ENCODE data around the gene CDR2.

CDR2 gene

DNA sequence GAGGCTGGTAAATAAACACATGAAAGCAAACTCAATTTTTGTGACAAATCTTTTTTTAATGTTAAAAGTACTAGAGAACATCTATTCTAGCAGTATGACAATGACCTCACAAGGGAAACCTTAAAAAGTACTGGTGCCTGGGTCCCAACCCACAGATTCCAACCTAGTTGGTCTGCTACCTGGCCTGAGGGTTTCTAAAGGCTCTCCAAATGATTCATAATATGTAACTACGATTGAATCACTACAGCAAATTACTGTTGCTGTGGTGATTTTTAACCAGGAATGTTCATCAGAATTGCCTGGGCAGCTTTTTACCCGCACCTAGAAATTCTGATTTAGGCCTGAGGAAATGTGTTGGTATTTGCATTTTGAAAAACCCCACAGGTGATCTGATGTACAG, 26.1 kb downstream of the CDR2 start:
- DNase-seq: no peak

DNA sequence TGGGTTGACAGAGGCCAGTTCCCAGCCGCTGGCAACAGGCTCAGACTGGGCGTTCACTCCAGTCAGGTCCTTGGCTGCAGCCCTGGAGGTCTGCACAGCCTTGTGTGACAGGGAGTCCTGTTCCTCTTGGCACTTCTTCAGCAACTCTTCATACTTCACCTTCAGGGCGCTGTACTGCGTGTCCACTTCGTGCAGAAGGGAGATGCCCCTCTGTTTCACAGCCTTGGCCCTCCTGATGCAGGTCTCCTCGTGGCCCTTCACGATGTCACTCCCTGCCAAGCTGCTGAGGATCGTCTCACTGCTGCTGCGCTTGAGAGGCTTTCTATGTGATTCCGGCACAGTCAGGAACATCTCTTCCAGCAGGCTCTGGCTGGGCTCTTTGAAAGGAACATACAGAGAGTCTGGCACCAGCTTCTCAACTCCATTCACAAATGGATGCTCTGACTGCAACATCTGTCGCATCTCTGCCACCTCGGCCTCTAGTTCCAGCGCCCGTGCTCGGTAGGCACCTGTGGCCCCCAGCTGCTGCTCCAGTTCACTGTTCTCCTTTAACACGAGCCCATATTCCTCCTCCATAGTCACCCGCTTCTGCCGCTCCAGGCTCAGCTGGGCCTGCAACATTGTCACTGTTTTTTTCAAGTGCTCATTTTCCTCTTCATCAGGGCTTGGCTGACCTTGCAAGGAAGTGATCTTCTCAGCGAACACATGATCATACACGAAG, 27.2 kb downstream of the CDR2 start:
- DNase-seq: no peak

DNA sequence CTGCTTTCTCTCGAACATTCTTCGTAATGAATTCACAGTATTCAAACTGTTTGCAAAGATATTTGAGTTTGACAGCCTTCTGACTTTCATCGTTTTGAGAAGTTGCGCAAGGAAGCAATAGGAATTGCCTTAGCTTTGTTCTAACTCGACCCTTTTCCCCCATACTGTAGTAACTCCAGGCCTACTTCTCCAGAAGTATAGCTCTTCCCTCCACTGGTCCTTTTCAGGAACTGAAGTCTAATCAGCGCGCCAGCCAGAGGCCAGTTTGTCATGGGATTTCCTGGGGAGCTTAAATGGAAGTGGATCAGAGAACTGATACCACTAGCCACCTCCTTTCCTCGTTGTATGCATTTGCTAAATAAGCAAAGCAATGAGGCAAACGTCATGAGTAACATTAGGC, 27.9 kb downstream of the CDR2 start:
- DNase-seq: no peak

DNA sequence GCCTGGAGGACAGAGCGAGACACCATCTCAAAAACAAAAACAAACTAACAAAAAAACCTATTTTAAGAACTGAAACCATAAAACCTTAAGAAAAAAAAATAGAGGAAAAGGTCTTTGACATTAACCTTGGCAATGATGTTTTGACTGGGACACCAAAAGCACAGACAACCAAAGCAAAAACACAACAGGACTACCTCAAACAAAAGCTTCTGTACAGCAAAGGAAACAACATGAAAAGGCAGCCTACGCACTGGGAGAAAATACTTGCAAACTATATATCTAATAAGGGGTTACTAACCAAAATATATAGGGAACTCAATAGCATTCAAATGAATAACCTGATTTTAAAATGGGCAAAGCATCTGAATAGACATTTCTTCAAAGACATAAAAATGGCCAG, 32.3 kb downstream of the CDR2 start:
- no peak for DNase-seq

DNA sequence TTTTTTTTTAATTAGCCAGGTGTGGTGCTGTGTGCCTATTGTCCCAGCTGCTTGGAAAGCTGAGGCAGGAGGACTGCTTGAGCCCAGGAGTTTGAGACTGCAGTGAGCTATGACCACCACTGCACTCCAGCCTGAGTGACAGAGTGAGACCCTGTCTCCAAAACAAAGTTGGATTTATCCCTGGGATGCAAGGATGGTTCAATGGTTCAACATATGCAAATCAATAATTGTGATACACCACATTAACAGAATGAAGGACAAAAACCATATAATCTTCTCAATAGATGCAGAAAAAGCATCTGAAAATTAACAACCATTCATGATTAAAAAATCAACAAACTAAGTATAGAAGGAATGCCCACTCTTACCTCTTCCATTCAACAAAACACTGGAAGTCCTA, 33.5 kb downstream of the CDR2 start:
- DNase-seq: no peak

DNA sequence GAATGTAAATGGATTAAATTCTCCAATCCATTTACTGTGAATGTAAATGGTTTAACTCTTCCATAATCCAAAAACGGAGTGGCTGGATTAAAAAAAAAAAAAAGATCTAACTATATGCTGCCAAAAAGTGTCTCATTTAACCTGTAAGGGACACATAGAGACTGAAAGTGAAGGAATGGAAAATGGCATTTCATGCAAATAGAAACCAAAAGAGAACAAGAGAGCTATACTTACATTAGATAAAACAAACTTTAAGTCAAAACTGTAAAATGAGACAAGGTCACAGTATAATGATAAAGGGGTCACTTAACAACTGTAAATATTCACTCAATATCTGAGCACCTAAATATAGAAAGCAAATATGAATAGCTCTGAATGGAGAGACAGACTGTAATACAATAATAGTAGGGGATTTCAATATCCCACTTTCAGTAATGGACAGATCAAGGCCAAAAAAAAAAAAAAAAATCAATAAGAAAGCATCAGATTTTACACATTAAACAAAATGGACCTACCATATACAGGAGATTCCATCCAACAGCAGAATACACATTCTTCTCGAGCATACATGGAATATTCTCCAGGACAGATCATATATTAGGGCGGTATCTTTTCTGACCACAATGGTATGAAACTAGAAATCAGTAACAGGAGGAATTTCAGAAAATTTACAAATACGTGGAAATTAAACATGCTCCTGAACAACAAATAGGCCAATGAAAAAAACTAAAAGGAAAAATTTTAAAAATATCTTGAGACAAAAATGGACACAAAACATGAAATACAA, 36.4 kb downstream of the CDR2 start:
- DNase-seq: no peak

DNA sequence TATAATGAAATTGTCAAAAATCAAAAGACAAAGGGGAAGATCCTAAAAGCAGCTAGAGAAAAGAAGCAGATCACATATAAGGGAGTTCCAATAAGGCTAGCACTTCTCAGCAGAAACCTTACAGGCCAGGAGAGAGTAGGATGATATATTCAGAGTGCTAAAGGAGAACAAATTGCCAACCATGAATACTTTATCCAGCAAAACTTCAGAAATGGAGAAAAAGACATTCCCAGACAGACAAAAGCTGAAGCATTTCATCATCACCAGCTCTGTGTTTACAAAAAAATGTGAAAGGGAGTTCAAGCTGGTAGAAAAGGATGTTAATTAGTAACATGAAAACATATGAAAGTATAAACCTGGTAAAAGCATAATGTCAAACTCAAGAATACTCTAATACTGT, 37.4 kb downstream of the CDR2 start:
- no peak for DNase-seq

DNA sequence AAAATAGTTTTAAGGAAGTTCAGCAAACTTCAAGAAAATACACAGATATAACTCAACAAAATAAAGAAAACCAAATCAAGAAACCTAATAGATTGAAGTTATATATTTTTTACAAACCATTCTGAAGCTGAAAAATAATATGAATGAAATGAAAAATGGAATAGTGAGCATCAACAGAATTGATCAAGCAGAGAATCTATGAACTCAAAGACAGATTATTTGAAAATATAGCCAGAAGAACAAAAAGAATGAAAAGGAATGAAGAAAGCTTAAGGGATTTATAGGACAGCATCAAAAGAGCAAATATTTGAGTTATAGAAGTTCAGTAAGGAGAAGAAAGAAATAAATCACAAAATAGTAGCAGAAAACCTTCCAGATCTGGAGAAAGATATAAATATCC, 37.8 kb downstream of the CDR2 start:
- DNase-seq: no peak

DNA sequence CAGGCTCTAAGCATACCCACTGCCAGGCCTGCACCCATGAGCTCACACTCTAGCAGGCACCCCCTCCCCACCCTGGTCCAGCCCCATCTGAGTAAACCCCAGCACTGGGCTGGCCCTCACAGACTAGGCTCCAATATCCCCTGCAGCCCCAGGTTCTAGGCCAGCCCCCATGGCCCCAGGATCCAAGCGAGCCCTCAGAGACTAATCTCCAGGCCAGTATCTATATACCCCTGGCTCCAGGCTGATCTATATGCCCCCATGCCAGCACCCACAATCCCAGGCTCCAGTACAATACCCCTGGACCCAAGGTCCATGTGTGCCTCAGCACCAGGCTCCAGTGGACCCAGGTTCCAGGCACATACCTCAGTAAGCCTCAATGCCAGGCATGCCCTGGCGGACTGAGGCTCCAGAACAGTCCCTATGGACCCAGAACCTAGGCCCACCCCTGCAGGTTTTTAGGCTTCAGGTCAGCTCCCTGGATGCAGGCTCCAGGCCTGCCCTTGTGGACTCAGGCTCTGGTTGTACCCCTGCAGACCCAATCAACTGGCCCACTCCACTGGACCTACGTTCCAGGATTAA, 38.7 kb downstream of the CDR2 start:
- DNase-seq: no peak

DNA sequence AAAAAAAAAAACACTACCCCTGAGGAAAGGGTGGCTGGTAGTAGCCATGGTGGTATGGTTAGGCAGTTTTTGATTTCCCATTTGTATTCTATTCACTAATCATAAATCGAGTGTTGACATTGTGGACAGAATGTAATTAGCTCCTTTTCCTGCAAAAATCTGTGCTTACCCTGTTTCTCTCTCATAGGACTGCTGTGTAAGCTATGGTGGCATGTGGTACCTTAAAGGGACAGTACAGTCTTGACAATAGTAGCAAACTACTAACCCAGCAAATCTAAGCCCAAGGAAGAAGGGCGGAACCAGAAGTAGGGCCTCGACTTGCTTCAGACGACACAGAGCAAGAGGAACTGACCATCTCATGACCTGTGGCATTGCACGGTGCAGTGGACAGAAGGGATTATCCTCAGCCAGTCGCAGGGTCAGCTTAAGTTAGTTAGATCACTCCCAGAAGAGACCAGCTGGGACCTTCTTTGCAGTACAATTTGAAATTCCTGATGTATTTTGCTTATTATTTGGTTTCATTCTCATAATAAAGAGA, 40.9 kb downstream of the CDR2 start:
- no peak for DNase-seq

DNA sequence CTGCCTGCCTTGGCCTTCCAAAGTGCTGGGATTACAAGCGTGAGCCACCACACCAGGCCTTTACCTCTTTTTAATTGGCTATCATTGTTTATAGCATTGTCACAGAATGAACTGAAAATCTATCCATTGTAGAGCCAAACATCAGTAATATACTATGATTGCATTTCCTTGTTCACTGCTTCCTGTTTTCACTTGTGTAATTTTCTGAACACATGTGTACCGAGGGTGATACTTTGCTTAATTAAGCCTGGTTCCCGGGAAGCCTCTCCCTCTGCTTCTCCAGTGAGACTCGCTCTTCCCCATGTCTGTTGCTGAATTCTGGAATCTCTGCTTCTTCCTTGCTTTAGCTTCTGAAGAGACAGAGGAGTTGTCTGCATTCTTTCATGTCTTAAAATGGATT, 44.1 kb downstream of the CDR2 start:
- DNase-seq: no peak

DNA sequence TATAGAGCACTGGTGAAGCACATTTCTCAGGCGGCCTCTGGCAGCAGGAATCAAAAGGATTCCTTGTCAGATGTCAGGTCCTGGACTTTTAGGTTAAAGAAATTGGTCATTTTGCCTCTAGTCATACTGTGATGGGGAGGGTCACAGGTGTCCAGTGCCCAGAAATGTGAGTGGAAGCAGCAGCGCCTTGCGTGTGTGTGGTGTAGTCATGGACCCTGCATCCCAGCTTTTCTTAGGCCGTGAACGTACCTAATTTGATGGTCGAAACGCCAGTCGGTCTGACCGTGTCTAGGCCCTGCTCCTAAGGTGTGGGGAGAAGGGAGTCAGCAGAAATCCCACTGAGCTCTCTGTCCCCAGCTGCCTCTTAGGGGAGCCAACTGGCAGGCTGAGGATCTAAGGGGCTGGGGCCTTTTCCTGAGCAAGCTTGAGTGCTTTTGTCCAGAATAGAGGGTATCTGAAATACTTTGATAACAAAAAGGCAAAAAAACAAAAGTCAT, 45.2 kb downstream of the CDR2 start:
- DNase-seq: no peak

DNA sequence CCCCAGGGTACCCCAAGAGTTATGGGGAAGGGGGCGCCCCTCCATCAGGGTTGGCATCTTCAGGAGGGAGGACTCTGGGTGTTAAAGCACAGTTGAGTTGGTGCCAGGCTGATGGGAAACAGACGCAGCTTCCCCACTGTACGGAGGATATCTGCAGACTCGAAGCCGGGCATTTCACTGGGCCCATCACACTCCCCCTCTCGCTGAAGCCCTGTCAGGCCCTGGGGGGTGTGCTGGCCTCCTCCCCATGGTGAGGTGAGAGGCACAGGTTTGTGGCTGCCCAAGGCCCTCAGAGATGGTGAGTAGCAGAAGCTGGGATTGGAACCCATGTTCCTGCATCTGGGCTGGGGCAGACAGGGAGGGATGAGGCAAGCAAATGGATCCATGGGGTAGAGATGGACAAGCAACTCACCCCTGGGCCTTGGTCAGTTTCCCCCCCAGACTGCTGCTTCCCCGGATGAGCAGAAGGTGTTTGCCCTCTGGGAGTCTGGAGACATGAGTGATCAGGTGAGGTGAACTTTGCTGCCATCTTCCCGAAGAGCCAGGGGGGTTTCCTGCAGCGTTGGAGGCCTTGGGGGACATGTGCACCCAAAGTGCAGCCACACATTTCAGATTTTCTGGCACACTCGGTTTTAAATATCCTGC, 46.2 kb downstream of the CDR2 start:
- no peak for DNase-seq

DNA sequence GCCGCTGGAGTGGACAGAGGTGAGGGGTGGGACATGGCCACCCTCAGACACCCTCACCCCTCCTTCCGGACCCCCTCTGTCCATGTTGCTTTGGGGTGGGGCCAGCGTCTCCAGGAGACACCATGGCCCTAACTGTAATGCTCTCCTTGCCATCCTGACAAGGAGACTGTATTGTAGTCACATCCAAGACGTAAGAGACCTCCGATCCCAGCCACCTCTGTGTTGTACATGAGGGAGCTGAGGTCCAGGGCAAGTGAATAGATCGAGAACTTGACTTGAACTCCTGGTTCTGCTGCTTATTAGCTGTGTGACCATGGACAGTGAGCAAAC, 47.0 kb downstream of the CDR2 start:
- DNase-seq: no peak

DNA sequence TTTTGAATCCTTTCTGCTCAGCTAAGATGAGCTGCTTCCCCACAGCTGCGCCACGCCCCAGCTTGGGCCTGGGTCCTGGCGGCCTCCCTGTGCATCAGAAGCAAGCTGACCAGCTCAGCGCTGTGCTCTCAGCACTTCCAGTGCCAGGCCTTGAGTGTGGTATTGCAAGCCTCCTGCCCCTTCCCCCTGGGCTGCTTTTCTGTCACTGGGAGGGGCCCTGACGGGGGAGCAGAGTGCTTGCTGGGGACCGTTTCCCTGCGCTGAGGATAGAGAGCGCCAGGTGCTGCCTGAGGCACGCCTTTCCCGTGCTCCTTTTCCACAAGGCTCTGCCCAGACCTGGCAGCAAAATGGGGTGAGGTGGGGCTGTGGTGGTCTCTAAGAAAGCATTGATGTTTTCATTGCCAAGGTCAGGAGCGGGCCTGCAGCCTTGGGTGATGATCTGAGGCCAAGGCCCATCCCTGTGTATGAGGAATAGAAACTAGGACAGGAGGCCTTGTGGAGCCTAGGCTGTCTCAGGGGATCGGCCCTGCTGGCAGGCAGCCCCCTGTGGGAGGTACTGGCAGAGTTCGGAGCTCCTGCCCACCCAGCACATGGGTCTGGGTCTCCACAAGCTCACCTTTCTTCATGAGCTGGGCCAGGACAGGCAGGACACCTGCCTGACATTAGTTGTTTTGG, 47.5 kb downstream of the CDR2 start:
- DNase-seq: no peak

DNA sequence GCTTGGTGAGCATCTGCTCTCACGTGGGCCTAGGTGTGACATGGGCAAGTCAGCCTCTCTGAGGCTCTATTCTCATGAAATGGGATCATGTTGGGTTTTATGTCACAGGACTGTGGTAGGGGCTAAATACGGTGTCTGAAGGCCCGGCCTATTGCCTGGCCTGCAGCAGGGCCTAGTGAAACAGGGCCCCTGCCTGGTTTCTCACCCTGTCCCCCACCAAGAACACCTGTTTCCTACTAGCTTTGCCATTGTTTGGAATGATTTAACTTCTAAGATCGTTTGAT, 48.1 kb downstream of the CDR2 start:
- DNase-seq: no peak

DNA sequence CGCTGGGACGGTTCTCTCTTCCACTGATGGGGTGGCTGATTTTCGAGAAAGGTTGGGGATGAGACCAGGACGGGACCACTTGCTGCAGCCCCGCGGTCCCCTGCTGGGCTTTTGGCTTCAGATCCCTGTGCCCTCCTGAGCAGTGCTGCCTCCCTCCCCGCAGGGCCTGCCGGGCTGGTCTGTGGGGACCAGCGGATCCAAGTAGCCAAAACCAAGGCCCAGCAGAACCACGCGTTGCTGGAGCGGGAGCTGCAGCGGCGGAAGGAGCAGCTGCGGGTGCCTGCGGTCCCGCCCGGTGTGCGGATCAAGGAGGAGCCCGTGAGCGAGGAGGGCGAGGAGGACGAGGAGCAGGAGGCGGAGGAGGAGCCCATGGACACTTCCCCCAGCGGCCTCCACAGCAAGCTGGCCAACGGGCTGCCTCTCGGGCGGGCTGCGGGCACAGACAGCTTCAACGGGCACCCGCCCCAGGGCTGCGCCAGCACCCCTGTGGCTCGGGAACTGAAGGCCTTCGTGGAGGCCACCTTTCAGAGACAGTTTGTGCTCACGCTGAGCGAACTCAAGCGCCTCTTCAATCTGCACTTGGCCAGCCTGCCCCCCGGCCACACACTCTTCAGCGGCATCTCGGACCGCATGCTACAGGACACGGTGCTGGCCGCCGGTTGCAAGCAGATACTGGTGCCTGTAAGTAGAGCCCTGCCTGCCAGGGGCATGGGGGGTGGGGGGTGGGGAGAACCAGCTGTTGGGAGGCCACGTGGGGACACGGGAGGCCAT, 48.6 kb downstream of the CDR2 start:
- DNase-seq: no peak

DNA sequence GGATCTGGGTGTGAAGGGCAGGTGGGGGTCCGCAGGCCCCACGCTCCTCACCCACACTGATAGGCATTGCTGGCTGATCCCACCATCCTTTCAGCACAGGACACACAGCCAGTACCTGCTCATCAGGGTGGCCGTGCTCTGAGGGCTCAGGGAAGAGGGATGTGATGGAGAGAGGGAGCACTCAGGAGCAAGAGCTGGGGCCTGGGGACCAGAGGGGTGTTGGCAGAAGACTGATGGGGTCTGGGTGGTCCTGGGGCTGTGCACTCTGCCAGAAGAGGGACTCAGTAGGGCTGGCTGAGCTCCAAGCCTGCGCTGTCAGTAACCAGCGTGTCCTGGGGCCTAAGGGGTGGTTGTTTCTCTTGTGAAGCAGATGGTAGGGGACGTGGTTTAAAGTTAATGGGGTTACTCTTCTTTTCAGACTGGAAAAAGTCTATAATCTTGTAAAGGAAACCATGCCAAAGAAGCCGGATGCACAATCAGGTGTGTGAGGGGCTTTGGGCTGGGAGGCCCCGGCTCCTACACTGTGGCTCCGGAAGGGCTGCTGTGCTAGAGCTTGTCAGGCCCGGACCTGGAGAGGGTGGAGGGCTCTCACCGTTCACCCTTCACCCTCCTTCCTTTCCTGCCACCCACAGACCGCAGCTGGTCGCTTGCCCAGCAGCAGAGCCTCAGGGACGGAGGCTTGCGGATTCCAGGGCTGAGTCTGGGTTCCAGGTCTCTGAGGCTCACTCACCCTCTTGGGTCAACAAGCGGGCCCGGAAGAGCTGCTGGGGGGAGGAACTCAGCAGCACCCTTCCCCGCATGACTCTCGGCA, 49.4 kb downstream of the CDR2 start:
- no peak for DNase-seq

DNA sequence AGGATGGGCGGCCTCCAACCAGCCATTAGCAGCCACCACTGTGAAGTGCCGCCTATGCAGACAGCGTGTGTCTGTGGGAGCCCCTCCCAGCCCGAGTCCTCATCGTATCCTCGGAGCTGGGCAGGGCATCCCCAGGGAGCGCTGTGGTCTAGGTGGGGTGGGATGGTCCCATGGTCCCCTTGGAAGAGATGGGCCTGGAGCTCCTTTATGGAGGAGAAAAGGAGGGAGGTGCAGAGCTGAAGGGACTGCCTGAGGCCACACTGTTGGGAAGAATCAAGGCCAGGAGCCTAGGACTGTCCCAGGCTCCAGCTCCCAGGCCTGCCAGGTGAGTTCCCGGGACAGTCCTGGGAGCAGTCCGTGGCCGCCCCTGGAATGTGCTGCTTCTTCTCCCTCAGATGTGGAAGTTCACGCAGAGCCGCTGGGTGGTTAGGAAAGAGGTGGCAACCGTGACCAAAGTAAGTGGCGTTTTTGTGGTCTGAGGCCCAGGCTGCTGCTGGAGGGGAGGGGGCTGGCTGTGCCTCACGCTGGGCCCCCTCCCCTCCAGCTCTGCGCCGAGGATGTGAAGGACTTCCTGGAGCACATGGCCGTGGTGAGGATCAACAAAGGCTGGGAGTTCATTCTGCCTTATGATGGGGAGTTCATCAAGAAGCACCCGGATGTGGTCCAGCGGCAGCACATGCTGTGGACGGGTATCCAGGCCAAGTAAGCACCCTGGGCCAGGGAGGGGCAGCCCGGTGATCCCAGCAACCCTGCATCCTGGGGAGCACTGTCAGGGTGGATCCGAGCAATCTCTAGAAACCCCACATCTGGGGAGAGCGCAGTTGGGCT, 50.2 kb downstream of the CDR2 start:
- DNase-seq: no peak

DNA sequence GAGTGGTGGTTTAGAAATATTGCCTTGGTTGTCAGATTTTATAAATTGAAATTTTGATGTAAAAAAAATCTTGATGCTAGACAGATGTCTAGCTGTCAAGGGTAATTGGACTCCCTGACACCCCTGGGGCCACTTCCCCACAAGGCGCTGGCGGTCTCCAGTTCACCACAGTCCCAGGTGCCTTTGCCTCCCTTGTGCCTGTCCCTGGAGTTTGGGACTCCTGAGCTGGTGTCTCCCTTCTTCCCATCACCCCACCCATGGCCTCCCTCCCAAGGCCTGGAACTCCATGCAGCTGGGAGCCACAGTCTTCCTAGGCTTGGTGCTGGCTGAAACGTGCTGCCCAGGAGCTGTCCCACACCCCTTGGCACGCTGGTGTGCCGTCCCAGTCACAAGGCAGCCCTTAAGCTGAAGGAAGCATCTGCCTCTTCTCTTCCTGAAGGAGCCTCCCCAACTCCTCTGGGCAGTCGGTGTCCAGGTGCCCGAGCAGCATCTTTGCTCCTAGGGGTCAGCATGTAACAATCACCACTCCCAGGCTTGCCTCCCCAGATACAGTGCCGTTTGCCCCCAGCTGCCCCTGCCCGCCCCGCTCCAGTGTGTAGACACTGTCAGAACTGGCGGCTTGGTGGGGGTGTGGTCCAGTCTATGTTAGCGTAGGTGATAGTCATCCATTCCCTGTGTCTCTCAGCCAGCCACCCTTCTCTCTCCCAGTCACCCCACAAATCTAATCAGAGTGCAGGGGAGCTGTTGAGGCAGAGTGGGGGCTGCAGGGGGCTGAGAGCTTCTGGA, 51.1 kb downstream of the CDR2 start:
- no peak for DNase-seq
